ENCODE measurements around the gene ITGA2.
"Not testable (repeated sequence)": the region's sequence is repeated elsewhere in the genome, so short reads cannot be mapped to it uniquely, and the experiment has no call there.

The ITGA2 gene

DNA sequence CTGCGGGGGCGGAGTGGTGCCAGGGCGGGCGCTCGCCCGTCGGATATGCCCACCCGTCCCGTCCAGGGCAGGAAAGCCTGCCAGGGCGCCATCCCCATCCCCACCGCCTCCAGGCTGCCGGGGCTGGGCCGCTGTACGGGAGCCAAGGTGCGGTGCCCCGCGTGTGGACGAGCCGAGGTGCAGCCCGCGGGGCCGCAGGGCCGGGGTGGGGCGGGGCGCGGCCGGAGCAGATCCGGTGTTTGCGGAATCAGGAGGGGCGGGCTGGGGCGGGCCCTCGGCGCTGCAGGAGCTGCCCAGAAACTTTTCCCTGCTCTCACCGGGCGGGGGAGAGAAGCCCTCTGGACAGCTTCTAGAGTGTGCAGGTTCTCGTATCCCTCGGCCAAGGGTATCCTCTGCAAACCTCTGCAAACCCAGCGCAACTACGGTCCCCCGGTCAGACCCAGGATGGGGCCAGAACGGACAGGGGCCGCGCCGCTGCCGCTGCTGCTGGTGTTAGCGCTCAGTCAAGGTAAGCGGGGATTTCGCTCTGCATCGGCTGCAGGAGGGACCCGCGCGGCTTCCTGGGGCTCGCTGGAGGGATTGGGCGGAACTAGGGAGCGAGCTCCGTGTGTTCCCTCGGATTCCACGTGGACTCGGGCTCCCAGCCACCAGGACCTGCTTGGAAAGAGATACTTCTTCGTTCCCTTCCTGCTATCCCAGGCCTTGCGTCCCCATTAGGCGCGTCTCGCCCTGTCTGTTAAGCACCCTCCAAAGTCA lies at the start of gene ITGA2:
Gene ITGA2 (plus strand): TSS at position 328 of the 756 bp plus-strand sequence. CDS start 117 bp downstream, at position 445.
- DNase-seq (ENCODE audit: insufficient read length, low spot score) (no peak), FAIRE-seq (no peak)

DNA sequence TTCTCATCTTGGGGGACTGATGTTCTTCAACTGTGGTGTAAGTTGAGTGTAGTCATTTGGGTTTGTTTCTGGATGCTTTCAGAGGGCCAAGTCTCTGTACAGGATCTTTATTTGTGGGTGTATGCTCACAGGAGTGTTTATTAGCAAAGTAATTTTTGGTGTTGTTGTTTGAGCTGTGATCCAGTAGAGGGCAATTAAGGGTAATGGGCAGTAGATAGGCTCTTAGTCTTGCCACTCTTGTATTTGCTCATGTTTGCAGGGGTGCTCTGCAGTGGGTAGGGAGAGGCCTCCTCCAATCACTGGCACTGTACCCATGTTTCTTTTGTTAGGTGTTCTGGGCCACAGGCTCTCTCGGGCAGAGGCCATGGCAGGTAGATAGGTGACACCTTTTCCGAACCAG lies 45.9 kb upstream of the ITGA2 start:
- FAIRE-seq (no peak), DNase-seq (ENCODE audit: insufficient read length, low spot score) (no peak)

DNA sequence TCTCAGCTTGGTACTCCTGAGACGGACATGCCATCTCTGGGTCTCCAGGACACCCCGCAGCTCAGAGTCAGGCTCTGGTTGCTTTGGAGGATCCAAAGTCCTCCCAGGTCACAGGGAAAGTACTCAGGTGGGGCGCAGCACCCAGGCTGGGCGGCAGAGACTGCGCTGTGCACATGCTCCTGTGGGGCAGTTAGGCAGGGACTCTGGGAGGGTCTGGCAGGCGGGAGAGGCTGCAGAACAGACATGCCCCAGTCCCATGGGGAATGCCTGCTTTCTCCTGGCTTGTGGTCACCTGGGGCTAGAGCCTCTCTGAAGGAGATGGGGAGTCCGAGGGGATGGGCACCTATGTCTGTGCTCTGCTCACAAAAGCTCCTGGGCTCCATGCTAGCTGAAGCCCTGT lies 45.3 kb upstream of the ITGA2 start:
- FAIRE-seq: no peak

DNA sequence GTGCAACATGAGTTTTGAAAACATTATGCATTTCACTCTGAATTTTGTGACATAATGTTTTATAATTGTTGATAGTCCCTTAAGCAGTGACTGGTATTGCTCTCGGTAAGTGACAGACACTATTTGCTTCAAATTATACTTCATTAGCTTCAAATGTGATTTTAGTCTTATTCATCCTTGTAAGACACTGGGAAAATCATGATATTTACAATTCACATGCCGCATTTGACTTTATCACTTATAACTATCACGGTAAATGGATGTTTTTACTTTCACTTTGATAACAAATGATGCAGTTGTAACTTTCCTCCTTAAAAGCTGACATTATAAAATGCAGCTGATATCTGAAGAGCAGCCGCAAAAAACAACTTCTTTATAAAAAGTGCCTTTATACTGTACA lies 44.1 kb upstream of the ITGA2 start:
- FAIRE-seq (peak; percentile 87), DNase-seq (ENCODE audit: insufficient read length, low spot score) (no peak)

More for the DNA sequence above, 45.3 kb upstream of the ITGA2 start:
- DNase-seq (ENCODE audit: insufficient read length, low spot score): no peak

DNA sequence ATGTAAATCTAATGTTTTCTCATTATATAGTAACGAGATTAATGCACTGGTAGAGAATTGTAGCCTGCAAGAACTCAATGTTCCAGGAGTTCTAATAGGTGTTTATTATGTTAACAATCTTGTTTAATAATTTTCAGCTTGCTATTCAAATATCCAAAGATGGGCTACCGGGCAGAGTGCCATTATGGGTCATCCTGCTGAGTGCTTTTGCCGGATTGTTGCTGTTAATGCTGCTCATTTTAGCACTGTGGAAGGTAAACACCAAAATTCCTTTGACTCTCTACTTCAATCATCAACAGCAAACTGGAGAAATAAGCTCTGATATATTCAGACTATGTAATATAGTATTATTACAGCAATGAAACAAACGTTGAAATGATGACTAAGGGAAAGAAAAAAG lies 41.9 kb upstream of the ITGA2 start:
- no peak for FAIRE-seq
- no peak for DNase-seq (ENCODE audit: insufficient read length, low spot score)

DNA sequence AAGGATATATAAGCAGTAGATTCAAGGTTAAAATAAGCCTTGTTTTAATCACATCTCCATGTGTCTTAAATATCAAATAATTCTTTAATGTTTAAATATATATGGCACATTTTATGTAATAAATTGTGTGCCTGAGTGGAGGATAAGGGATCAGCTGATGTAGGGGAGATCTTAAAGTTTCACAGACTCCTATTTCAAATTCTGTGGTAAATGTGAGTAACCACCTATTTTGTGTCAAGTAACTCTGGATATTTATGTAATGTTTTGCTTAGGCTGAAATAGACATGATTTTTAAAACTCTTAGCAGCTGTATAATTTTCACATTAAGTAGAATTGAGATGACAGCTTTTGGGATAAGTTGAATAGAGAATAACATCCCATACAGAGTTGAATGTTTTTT lies 41.3 kb upstream of the ITGA2 start:
- no peak for DNase-seq (ENCODE audit: insufficient read length, low spot score)
- FAIRE-seq: no peak

DNA sequence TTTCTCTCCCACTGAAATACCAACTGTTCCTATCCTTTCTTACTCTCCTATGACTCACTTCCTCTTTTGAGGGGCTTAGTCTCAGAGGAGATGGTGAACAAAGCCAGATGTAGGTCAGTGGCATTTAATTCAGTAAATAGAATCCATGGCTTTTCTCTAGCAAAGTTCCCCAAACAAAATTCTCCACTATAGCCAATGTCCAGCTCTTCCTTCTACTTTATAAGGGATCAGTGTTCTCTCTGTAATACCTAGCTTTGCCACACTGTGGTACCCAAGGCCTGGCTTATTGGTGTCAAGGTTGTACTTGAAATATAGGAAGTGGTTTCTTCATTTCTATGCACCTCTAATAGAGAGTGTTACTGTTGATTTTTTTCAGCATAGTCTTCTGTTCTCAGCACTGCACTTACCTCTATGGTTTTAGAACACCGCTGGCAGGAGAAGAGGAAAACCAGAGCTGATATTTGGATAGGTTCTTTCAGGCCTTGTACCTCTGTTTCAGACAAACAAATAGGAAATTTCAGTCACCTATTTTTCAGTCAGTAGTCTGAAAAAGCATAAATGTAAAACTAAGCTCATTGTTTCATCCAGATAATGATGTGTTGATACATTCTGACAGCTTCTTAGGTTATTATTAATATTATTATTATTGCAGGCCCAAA lies 40.6 kb upstream of the ITGA2 start:
- DNase-seq (ENCODE audit: insufficient read length, low spot score) (peak; percentile 19), FAIRE-seq (peak; percentile 88)

DNA sequence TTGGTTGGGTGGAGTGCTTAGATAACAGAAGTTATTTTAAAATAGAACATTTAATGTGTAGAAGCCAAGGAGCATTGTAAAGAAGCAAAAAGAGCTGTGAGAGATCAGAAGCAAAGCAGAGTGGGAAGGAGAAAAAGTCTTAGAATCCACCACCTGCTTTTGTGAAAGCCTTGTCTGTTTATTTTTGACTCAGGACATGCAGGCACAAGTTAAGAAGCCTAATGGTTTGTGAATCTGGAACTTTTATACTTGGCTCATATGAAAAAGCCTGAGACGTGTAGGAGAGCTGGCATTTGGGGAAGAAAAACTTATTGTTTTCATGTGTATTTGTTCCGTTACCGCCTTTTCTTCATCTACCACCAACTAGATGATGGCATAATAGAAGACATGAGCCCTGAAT lies 38.5 kb upstream of the ITGA2 start:
- DNase-seq (ENCODE audit: insufficient read length, low spot score) (no peak), FAIRE-seq (no peak)

DNA sequence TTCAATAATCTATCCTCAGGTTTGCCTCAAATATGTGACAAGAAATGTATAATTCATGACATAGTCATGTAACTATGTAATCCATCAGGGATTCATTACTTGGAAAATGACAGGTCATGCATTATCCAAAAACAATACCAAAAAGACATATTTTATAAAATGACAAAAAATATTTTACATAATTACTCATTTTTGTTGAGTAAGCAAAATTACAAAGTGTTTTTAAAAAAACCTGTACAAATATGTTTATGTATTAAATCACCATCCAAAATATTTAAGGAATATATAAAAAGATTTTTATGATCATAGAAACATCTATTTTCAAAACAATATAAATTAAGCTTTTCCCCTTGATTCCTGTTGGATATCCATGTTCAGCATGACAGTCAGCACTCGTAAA lies 36.7 kb upstream of the ITGA2 start:
- DNase-seq (ENCODE audit: insufficient read length, low spot score) (no peak), FAIRE-seq (no peak)

DNA sequence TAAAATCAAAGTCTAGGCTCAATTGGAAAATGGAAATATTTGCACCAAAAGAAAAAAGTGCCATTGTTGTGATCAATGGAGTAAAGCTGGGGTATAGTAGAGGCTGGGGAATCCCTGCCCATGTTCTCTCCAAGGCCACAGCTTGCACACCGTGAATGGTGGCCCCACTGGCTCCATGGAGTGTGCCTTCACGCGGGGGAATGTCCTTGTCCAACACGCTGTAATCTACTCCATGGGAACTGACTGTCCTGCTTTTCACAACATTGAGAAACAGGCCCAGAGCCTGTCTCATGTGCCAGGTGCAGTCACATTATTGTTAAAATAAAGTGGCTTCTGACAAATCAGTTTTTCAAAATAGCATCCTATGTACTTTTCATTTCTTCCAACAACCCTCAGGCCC lies 33.1 kb upstream of the ITGA2 start:
- no peak for FAIRE-seq
- DNase-seq (ENCODE audit: insufficient read length, low spot score): no peak

DNA sequence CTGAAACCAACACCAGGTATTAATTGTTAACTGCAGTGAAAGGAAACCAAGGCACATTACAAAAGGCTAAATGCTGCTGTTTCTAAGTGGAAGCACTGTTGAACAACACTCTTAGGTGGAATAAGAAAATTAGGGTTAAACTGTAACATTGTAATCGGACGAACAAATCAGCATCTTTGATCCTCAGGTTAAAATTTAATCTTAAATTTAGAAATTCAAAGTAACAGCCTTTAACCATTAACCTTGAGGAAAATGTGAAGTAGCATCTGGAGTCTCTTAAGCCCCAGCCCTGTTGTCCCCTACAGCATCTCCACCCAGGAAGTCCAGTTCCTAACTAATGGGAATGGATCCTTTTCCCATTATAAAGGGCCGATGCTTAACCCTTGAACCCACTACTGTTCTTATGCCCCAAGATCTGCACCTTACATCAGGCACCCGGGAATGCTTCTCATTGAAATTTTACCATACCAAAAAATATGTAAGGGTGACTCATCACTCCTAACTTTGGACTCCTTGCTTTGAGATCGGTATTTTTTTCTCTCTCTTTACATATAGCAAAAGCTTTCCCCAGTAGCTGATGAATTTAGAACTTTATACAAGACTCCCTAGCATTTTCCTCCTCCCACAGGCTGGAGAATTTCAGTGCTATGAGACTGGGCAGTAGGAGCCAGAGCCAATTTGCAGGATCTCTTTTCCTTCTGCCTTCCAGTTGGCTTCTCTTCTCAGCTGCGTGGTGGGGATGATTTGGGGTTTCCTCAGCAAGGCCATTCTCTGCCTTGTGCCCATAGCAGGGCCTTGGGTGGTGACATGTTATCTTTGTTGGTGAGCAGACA lies 32.0 kb upstream of the ITGA2 start:
- no peak for FAIRE-seq
- no peak for DNase-seq (ENCODE audit: insufficient read length, low spot score)

DNA sequence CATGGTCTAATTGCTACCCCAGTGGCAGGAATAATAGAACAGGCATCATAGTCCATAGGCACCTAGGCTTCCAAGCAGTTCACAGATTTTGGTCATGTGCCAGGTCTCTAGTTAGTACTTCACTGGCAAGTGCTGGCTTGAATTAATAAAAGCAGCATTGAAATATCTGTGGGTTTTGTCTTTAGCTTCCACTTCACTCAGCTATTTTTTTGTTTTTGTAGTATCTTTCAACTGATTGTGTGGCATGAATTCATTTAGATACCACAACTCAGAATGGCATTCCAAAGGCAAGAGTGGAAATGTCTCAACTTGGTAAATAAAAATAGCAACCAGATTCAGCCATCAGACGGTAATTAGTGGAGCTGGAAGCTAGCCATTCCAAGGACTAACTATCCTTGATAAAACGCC lies 27.9 kb upstream of the ITGA2 start:
- DNase-seq (ENCODE audit: insufficient read length, low spot score): no peak
- no peak for FAIRE-seq

DNA sequence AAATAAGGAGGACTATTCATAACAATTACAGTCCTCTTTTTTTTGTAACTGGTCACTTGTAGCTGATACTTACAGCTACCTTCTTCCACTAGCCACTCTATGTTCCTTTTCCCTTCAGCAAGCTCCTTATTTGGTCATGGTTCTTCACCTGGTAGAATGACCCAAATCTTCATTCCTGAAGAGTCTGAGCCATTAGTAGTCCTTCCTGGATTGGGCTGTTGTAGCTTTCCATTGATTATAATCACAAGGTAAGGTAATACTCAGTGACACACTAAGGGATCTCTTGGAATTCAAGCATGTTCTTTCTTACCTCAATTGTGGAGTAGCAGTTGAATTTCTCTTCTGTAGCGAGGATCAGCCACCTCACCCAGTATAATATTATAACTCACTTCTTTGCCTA lies 25.5 kb upstream of the ITGA2 start:
- FAIRE-seq (no peak), DNase-seq (ENCODE audit: insufficient read length, low spot score) (no peak)

DNA sequence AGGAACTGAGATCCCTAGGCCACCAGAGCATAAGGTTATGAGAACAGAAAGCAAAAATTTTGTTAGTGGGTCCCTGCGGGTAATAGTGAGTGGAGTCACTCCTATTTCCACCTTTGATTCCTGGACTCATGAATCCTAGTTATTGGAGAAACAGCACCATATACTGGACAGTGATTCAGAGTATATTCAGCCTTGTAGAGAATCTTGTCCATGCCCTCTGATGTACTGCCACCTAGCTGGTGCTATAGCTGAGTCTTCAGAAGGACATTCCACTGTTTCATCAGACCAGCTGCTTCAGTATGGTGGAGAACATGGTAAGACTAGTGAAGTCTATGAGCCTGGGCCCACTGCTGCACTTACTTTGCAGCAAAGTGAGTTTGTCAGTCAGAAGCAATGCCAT lies 25.0 kb upstream of the ITGA2 start:
- FAIRE-seq (no peak), DNase-seq (ENCODE audit: insufficient read length, low spot score) (no peak)

DNA sequence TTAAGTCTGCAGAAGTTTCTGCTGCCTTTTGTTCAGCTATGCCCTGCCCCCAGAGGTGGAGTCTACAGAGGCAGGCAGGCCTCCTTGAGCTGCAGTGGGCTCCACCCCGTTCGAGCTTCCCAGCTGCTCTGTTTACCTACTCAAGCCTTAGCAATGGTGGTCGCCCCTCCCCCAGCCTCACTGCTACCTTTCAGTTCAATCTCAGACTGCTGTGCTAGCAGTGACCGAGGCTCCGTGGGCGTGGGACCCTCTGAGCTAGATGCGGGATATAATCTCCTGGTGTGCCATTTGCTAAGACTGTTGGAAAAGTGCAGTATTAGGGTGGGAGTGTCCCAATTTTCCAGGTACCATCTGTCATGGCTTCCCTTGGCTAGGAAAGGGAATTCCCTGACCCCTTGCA lies 13.0 kb upstream of the ITGA2 start:
- DNase-seq (ENCODE audit: insufficient read length, low spot score); FAIRE-seq: not testable (repeated sequence)

DNA sequence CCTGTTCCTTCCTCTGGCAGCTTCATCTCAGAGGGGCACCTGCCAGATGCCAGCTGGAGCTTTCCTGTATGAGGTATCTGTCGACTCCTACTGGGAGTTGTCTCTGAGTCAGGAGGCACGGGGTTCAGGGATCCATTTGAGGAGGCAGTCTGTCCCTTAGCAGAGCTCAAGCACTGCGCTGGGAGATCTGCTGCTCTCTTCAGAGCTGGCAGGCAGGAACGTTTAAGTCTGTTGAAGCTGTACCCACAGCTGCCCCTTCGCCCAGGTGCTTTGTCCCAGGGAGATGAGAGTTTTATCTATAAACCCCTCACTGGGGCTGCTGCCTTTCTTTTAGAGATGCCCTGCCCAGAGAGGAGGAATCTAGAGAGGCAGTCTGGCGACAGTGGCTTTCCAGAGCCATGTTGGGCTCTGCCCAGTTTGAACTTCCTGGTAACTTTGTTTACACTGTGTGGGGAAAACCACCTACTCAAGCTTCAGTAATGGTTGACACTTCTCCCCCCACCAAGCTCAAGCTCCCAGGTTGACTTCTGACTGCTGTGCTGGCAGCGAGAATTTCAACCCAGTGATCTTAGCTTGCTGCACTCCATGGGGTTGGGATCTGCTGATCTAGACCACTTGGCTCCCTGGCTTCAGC lies 11.8 kb upstream of the ITGA2 start:
- no peak for DNase-seq (ENCODE audit: insufficient read length, low spot score)
- no peak for FAIRE-seq

DNA sequence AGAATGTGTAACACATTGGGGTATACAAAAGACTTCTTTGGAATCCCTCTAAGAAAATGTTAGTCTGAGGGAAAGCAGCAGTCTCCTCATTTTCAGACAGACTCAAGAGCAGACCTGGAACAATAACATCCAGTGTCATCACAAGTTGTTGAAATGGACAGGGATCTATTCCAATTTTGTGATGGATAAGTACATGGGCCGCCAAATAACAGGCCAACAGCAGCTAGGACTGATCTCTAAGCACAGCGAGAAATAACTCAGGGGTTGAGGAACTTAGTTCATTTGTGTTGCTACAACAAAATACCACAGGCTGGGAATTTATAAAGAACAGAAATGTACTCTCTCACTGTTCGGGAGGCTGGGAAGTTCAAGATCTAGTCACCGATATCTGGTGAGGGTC lies 7.6 kb upstream of the ITGA2 start:
- DNase-seq (ENCODE audit: insufficient read length, low spot score): no peak
- FAIRE-seq: no peak

DNA sequence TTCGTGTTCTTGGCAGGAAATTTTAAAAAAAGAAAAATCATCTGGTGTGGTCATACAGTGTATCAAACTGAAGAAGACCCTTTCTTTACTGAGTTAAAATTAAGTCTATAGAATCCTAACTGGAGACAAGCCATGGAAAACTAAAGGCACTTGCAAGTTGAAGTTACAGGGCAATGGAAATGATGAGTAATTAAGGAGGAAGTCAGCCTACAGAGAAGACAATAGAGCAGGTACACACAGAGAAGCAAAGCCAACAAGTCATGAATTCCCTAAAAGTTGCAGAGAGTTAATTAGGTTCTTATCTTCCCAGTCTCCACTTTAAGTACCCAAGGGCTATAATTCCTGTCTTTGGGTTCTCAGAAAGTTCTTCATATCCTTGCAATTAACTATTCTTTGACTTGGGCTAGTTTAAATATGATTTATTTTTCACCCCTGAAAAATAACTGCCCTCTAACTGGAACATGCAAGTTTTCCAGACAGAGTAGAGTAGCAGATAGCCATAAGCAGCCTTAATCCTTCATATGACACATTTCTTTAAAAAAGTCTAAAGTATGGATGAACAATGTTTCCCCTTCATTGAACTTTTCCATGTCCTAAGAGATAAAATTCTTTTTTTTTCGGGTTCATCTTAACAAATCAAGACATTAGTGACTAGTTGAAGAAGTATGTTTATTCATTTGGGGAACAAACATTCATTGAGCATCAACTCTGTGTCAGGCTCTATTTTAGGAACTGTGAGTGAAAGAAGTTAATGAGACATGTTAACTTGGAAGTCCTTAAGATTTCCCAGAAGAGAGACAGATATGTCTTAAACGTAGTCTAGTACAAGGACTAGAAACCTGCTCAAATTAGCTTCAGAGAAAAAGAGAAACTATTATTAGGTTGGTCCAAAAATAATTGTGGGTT lies 5.2 kb upstream of the ITGA2 start:
- no peak for DNase-seq (ENCODE audit: insufficient read length, low spot score)
- FAIRE-seq: no peak

DNA sequence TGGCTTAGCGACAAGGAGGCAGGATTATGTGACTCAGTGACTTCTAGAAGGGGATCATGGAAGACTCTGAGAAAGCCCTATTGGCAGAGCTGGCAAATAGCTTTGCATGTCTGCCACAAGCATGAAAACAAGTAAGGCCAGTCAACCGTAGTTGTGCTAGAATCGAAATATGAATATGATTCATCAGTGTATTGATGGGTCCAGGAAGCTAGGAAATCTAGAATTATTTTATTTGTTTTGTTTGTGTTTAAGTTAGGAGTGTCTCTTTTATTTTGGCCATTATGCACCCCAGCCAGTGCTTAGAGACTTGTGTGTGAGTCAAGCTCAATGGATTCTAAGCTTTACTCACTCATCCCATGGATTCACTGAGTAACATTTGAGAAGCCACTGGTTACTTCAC lies 3.8 kb upstream of the ITGA2 start:
- DNase-seq (ENCODE audit: insufficient read length, low spot score) (no peak), FAIRE-seq (no peak)

DNA sequence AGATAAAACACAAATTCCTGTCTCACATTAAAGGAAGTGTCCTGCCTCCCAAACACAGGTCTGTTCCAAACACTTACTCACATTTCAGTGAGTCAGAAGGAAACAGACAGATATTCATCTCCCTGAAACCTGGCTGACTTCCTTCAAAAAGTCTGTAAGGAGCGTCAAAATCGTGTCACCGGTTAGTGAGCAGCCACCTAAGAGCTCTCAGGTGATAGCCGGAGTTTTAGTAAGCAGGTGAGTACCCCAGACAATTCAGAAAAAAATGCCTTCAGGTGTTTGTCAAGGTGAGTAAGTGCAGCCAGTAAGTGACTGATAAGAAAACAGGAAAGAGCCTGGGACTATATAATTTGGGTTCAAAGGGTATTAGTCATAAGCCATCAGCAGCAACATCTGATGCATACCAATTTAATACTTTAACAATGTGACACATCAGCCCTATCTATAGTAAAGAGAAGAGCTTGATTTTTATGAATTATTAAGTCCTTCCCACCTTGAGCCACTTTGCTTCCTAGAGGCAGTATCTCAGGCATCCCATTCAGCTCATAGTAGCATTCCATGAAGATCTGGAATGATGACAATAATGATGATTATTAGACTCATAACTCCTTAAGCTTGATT lies 1.3 kb upstream of the ITGA2 start:
- FAIRE-seq: no peak

More for the DNA sequence above, 1.3 kb upstream of the ITGA2 start:
- DNase-seq (ENCODE audit: insufficient read length, low spot score): no peak

All from GM19239 (cell line).